BE2C (cell line): Measurements from ENCODE around the gene ATP10B.

ENCODE experiments used
- DNase-seq: peaks from one replicate; pipeline ENCODE4 v3.0.0-alpha.2; 2020
- H3K27me3 ChIP-seq: fragments of 250-450 bp; sonication (Bioruptor Pico); 2 replicates; pipeline ENCODE4 v1.5.1; 2020; ENCODE audit warnings: mild to moderate bottlenecking
- H3K36me3 ChIP-seq: fragments of 250-450 bp; sonication (Bioruptor Pico); 2 replicates; pipeline ENCODE4 v1.5.1; 2020; ENCODE audit warnings: mild to moderate bottlenecking
- H3K4me1 ChIP-seq: fragments of 250-450 bp; sonication (Bioruptor Pico); 2 replicates; pipeline ENCODE4 v1.5.1; 2020
- H3K4me3 ChIP-seq: 2 replicates; pipeline ENCODE4 v1.5.1; 2011; ENCODE audit warnings: low read depth, low read length
- H3K9me3 ChIP-seq: fragments of 250-450 bp; sonication (Bioruptor Pico); 2 replicates; pipeline ENCODE4 v1.5.1; 2020
- TF ChIP-seq, protein P1 (sequence below): IDR thresholded peaks from 2 replicates; pipeline ENCODE4 v1.5.1; 2012; ENCODE audit warnings: mild to moderate bottlenecking, low read depth, low read length

Gene ATP10B

DNA sequence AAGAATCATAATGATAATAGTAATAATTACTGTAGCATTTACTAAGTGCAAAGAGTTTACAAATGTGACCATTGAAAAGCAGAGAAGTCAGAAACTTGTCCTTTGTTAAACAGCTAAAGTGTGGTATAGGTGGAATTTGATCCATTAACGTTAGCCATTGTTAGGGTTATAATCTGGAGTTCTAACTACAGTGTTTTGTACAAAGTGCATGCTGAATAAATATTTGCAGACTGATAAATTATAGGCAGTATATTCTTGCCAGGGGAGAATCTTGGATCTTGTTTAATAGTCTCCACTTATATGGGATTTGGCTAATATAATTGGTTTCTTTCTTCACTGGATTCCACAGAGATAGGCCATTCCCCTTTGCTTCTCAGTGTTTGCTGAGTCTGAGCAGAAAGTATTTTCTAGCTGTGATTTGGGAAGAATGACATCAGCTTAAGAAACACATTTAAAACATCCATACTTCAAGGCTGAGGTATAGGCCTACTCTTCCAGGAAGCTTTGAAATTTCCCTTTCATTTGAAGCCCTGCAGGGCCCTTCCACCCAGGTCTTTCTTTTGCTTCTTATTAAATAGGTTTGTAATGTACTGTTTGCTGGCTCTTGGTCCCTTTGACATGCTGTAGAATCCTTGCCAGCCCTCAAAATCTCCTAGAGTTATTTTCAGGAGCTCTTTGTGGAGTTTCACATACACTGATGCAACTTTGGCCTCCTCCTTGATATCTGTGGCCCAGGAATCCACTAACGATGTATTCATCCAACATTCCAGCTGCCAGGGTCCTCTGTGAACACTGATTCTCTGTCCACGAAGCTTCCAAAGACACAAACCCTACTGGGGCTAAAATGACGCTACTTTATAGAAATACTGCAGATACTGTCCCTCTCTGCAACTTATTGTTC lies 51.4 kb downstream of the ATP10B start:
- H3K4me1 ChIP-seq, result no peaks in the 10 kb centered on the region
- H3K27me3 ChIP-seq, result no peaks in the 10 kb centered on the region
- DNase-seq, result no peak
- H3K4me3 ChIP-seq, result no peak overlapping the region
- no peaks in the 10 kb centered on the region for H3K9me3 ChIP-seq
- TF ChIP-seq, protein P1, sequence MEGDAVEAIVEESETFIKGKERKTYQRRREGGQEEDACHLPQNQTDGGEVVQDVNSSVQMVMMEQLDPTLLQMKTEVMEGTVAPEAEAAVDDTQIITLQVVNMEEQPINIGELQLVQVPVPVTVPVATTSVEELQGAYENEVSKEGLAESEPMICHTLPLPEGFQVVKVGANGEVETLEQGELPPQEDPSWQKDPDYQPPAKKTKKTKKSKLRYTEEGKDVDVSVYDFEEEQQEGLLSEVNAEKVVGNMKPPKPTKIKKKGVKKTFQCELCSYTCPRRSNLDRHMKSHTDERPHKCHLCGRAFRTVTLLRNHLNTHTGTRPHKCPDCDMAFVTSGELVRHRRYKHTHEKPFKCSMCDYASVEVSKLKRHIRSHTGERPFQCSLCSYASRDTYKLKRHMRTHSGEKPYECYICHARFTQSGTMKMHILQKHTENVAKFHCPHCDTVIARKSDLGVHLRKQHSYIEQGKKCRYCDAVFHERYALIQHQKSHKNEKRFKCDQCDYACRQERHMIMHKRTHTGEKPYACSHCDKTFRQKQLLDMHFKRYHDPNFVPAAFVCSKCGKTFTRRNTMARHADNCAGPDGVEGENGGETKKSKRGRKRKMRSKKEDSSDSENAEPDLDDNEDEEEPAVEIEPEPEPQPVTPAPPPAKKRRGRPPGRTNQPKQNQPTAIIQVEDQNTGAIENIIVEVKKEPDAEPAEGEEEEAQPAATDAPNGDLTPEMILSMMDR, result no peak
- H3K36me3 ChIP-seq, result no peaks in the 10 kb centered on the region

DNA sequence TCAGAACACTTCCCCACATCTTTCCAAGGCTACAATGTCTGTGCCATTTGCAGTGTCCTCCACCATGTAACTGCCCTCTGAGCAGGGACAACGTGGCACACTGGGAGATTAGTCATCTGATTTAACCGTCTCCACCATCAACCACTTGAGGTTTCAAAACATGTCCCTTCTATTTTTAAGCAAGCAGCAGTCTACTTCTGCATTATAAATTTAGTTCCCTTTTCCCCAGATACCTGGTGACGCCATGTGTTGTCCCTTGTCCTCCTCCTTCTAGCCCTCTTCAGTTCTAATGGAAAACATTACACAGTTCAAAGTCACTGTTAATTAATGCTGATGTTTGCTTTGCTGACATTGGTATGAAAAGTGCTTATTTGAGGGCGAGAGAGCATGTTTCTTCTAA lies 52.8 kb downstream of the ATP10B start:
- no peaks in the 10 kb centered on the region for H3K4me1 ChIP-seq
- no peak for DNase-seq
- no peaks in the 10 kb centered on the region for H3K27me3 ChIP-seq
- TF ChIP-seq, protein P1, result no peak
- no peak overlapping the region for H3K4me3 ChIP-seq
- no peaks in the 10 kb centered on the region for H3K36me3 ChIP-seq
- no peaks in the 10 kb centered on the region for H3K9me3 ChIP-seq

DNA sequence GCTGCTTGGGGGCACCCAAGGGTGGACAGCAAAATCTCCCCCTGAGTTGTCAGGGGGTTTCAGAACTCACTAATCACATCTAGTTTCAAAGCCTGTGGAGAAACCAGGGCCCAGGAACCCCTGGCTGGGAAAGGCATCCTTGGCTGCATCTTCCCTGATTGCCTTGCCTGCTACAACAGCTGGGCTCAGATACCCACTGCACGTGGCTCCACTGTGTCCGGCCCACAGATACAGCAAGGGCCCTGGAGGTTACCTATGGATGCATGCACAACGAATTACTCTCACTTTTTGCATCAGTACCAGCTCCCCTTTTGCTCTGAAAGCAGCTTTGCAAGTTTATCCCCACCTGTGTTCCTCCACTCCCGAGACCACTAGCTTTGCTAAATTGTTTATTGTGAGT lies 55.0 kb downstream of the ATP10B start:
- no peak overlapping the region for H3K4me3 ChIP-seq
- no peaks in the 10 kb centered on the region for H3K4me1 ChIP-seq
- no peaks in the 10 kb centered on the region for H3K27me3 ChIP-seq
- H3K36me3 ChIP-seq, result no peaks in the 10 kb centered on the region
- TF ChIP-seq, protein P1, result no peak
- H3K9me3 ChIP-seq, result no peaks in the 10 kb centered on the region
- no peak for DNase-seq

DNA sequence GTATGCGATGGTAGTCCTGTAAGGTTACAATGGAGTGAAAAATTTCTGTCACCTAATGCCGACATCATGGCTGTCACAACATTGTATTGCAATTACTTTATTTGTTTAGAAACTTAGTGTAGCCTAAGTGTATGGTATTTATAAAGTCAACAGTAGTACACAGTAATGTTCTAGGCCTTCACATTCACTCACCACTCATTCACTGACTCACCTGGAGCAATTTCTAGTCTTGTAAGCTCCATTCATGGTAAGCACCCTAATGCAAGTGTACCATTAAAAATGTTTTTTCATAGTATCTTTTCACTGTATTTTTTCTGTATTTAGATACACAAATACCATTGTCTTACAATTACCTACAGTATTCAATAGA lies 58.5 kb downstream of the ATP10B start:
- H3K27me3 ChIP-seq, result no peaks in the 10 kb centered on the region
- H3K36me3 ChIP-seq, result no peaks in the 10 kb centered on the region
- TF ChIP-seq, protein P1, result no peak
- no peak for DNase-seq
- H3K9me3 ChIP-seq, result no peaks in the 10 kb centered on the region
- H3K4me3 ChIP-seq, result no peak overlapping the region
- no peaks in the 10 kb centered on the region for H3K4me1 ChIP-seq

DNA sequence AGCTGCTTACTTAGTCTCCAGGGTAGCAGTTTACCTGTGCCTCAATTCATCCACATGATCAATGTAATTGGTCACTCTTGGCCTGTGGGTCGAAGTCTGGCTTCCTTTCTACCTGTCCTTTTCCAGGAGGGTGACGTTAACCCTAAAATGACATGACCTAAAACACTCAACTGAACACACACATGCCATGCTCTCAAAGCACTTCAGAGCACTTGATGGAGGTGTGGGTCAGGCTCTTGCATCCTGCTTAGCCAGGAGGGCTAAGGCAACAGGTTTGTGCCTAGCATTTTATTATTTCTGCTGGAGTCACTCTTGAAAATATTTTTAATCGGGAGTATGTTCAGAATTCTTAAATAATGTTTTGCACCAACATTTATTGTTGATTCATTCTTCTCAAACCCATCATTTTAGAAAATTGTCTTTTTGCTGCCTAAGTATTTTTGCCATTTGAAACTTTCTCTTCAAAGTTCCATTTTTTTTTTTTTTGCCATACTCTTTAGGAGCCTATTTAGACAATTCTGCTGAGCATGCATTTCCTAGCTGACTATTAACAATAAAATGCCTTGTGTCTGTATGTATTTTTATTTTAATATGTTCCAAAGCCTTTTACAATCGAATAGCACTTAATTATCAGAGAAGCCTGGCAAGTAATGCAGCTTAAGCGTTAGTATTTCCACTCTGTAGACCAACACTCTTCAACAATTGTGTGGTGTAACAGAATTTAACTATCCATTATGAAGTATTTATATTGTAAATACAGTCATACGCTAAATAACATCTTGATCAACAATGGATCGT lies 59.1 kb downstream of the ATP10B start:
- H3K4me3 ChIP-seq, result no peak overlapping the region
- H3K4me1 ChIP-seq, result no peaks in the 10 kb centered on the region
- DNase-seq, result no peak
- TF ChIP-seq, protein P1, result no peak
- no peaks in the 10 kb centered on the region for H3K9me3 ChIP-seq
- H3K27me3 ChIP-seq, result no peaks in the 10 kb centered on the region
- no peaks in the 10 kb centered on the region for H3K36me3 ChIP-seq

DNA sequence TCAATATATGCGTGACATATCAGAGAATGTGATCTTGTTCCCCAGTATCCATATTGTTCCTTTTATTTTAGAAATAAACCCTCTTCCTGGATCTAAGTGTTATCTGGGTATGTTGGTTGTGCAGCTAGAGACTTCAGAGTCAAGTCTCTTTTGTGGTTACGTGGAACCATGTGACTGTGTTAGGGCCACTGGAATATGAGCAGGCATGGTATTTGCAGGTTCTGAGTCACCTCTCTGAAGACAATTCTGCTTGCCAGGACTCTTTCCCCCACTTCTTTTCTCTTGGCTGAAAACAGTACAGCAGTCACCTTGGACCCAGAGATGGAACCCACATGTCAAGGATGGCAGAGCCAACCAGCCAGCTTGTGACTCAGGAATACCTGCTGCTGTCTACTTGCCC lies 59.7 kb downstream of the ATP10B start:
- H3K4me1 ChIP-seq, result no peaks in the 10 kb centered on the region
- H3K9me3 ChIP-seq, result no peaks in the 10 kb centered on the region
- no peaks in the 10 kb centered on the region for H3K36me3 ChIP-seq
- no peak overlapping the region for H3K4me3 ChIP-seq
- DNase-seq, result no peak
- TF ChIP-seq, protein P1, result no peak
- H3K27me3 ChIP-seq, result no peaks in the 10 kb centered on the region
